B cell (primary cell): ENCODE data around the gene PJA1. TPM values are rescaled to one million over a fixed set of nuclear protein-coding genes. Genes with fewer than 3 reads are reported as not detected.

Experiments
- ATAC-seq: fragments of 200-7000 bp; cut with Tn5 transposase; one replicate; pipeline ENCODE4 v1.10.0; 2021; ENCODE audit warnings: low read depth, mild to moderate bottlenecking, moderate number of reproducible peaks, moderate library complexity
- CTCF ChIA-PET: fragments of 350-600 bp; sonication (Branson Sonifier 250); formaldehyde crosslinking; loops from one replicate; lab custom pipeline; 2021; ENCODE audit warnings: antibody characterized with exemption, inconsistent platforms; lab: Charles Lee
- POLR2A ChIA-PET: fragments of 350-600 bp; sonication (Branson Sonifier 250); formaldehyde crosslinking; loops from one replicate; lab custom pipeline; 2021; ENCODE audit warnings: antibody characterized with exemption; lab: Charles Lee
- DNase-seq: peaks from one replicate; pipeline ENCODE4 v3.0.0; 2013
- H2AFZ ChIP-seq: 2 replicates; pipeline ENCODE4 v1.6.1; 2012; ENCODE audit warnings: mild to moderate bottlenecking, low read depth, low read length; ENCODE audit not compliant: insufficient read depth, poor library complexity, severe bottlenecking
- H3K27ac ChIP-seq, 2 donors: 1 replicate in 1 of 2; 2 replicates in 1 of 2; pipeline ENCODE4 v1.5.1; 2012 to 2013; ENCODE audit warnings: low read length in 2 of 2, mild to moderate bottlenecking in 2 of 2, moderate library complexity in 1 of 2
- H3K27me3 ChIP-seq, 4 experiments: fragments of 200-600 bp in 1 of 4; sonication (generic) in 1 of 4; replicated peaks in 1 of 4; 1 replicate in 2 of 4; 2 replicates in 2 of 4; pipeline versions ENCODE4 v1.6.1 to v1.7.0; 2013 to 2016; ENCODE audit warnings: low read length in 3 of 4, mild to moderate bottlenecking in 2 of 4, mixed read lengths in 1 of 4, moderate library complexity in 1 of 4; ENCODE audit not compliant: insufficient read depth in 4 of 4, control insufficient read depth in 3 of 4; ENCODE audit errors: control extremely low read depth in 1 of 4
- H3K36me3 ChIP-seq, 2 experiments: replicated peaks in 1 of 2; 1 replicate in 1 of 2; 2 replicates in 1 of 2; pipeline versions ENCODE4 v1.6.1 to v1.7.1; 2013; ENCODE audit warnings: low read length in 1 of 2; ENCODE audit not compliant: insufficient read depth in 2 of 2, control insufficient read depth in 1 of 2; ENCODE audit errors: control extremely low read depth in 1 of 2, extremely low read depth in 1 of 2
- H3K4me1 ChIP-seq, 2 donors: fragments of 200-600 bp in 1 of 2; sonication (generic) in 1 of 2; 1 replicate in 1 of 2; 2 replicates in 1 of 2; pipeline versions ENCODE4 v1.5.1 to v1.6.1; 2013 to 2017; ENCODE audit warnings: low read length in 2 of 2; ENCODE audit not compliant: control insufficient read depth in 2 of 2, insufficient read depth in 2 of 2
- H3K4me2 ChIP-seq: replicated peaks from 2 replicates; pipeline ENCODE3; 2012; ENCODE audit warnings: mild to moderate bottlenecking, low read depth, low read length; ENCODE audit not compliant: poor library complexity, severe bottlenecking
- H3K4me3 ChIP-seq, 5 experiments: fragments of 200-600 bp in 1 of 5; sonication (generic) in 1 of 5; 1 replicate in 3 of 5; 2 replicates in 2 of 5; pipeline versions ENCODE4 v1.5.1 to v1.7.0; 2011 to 2016; ENCODE audit warnings: low read length in 4 of 5, mild to moderate bottlenecking in 4 of 5, low read depth in 2 of 5, control low read depth in 1 of 5, moderate library complexity in 1 of 5; ENCODE audit not compliant: insufficient read depth in 1 of 5; ENCODE audit errors: control extremely low read depth in 1 of 5, extremely low read depth in 1 of 5
- H3K79me2 ChIP-seq: fragments of 200-600 bp; sonication (generic); one replicate; pipeline ENCODE4 v1.6.0; 2016; ENCODE audit warnings: low read length; ENCODE audit not compliant: control insufficient read depth, insufficient read depth
- H3K9ac ChIP-seq: fragments of 200-600 bp; sonication (generic); 2 replicates; pipeline ENCODE4 v1.6.1; 2017; ENCODE audit warnings: mild to moderate bottlenecking, low read length, moderate library complexity
- H3K9me3 ChIP-seq, 3 donors: one replicate each; pipeline versions ENCODE4 v1.6.1 to v1.7.1; 2013; ENCODE audit warnings: low read length in 2 of 3; ENCODE audit not compliant: control insufficient read depth in 2 of 3, insufficient read depth in 1 of 3; ENCODE audit errors: control extremely low read depth in 1 of 3
- H4K20me1 ChIP-seq: 2 replicates; pipeline ENCODE4 v1.6.0; 2012; ENCODE audit warnings: mild to moderate bottlenecking, low read length; ENCODE audit not compliant: insufficient read depth, control insufficient read depth, poor library complexity, severe bottlenecking
- H3K27ac Mint-ChIP-seq: one replicate; pipeline ENCODE4 v1.8.0; 2021; ENCODE audit warnings: mixed read lengths
- H3K27me3 Mint-ChIP-seq: one replicate; pipeline ENCODE4 v1.8.0; 2021; ENCODE audit warnings: mixed read lengths
- H3K4me1 Mint-ChIP-seq: one replicate; pipeline ENCODE4 v1.8.0; 2021; ENCODE audit warnings: mixed read lengths
- H3K4me3 Mint-ChIP-seq: one replicate; pipeline ENCODE4 v1.8.0; 2021; ENCODE audit warnings: mixed read lengths
- H3K9me3 Mint-ChIP-seq: one replicate; pipeline ENCODE4 v1.8.0; 2022; ENCODE audit warnings: mixed read lengths; ENCODE audit not compliant: insufficient read depth
- CTCF ChIP-seq: fragments of 200-600 bp; IDR thresholded peaks from one replicate; pipeline ENCODE4 v1.8.0; 2022; ENCODE audit warnings: antibody characterized with exemption, mild to moderate bottlenecking
- EZH2 ChIP-seq: IDR thresholded peaks from 2 replicates; pipeline ENCODE4 v1.6.1; 2012; ENCODE audit warnings: borderline replicate concordance, low read depth, mild to moderate bottlenecking, moderate library complexity, low read length; ENCODE audit not compliant: insufficient read depth, poor library complexity, severe bottlenecking
- WGBS: methylation state at CpG from one replicate; pipeline ENCODE4 v1.1.5; 2013; ENCODE audit warnings: missing lambda C conversion rate; ENCODE audit not compliant: insufficient coverage; 5-methylcytosine and 5-hydroxymethylcytosine counted together
- intact Hi-C: fragments of 100-400 bp; cut with micrococcal nuclease; formaldehyde crosslinking; loops from one replicate; pipeline ENCODE4 v1.10.0; 2022
- polyA plus RNA-seq: library from polyadenylated mRNA; depleted of rRNA; stranded (reverse); fragments of >200 nt; gene quantifications from 2 replicates; pipeline ENCODE4 v1.2.3, GENCODE V29; 2012
- total RNA-seq, 2 donors: library from RNA; stranded (reverse); fragments of 120-200 nt in 1 of 2; gene quantifications; 1 replicate in 1 of 2; 2 replicates in 1 of 2; pipeline versions ENCODE4 v1.2.3 to v1.2.4, GENCODE V29; 2013 to 2022

The PJA1 gene
- total and polyA plus RNA-seq, 2 donors (not counting 1 experiment from before 2014, with no cell fraction given) = 17.7 to 21.3 TPM

- no peaks in the 10 kb centered on the region for H3K4me1 ChIP-seq
- WGBS = 92% methylated on average over 7 of the region's 11 CpGs
- H3K9ac ChIP-seq = no peak overlapping the region
- no peaks in the 10 kb centered on the region for H3K36me3 ChIP-seq
- Mint-ChIP-seq H3K27me3 (no peaks in the 10 kb centered on the region), H3K4me3 (no peak overlapping the region), H3K9me3 (no peaks in the 10 kb centered on the region), H3K4me1 (no peaks in the 10 kb centered on the region), H3K27ac (no peak overlapping the region)
- no peaks in the 10 kb centered on the region for H3K79me2 ChIP-seq
- no peak overlapping the region for H2AFZ ChIP-seq
- H3K27me3 ChIP-seq = no peaks in the 10 kb centered on the region
- no peak overlapping the region for H3K4me2 ChIP-seq
- POLR2A ChIA-PET = no interaction called here
- intact Hi-C loops = no loop called here
- no peak overlapping the region for H3K27ac ChIP-seq
- ATAC-seq = no peak
- H4K20me1 ChIP-seq = no peaks in the 10 kb centered on the region
- CTCF ChIA-PET = no interaction called here
- H3K9me3 ChIP-seq = no peaks in the 10 kb centered on the region
- DNase-seq = no peak
- no peak overlapping the region for H3K4me3 ChIP-seq
- no peak for TF ChIP-seq EZH2
- no peak for TF ChIP-seq CTCF
These were observed 43.8 kb downstream of the PJA1 start for GRCh38 chrX:69121321-69122000.

- Histone ChIP-seq H3K27me3 (no peaks in the 10 kb centered on the region), H3K36me3 (no peaks in the 10 kb centered on the region), H3K4me2 (no peak overlapping the region), H4K20me1 (no peaks in the 10 kb centered on the region), H3K9me3 (no peaks in the 10 kb centered on the region), H3K27ac (no peak overlapping the region), H3K9ac (no peak overlapping the region), H2AFZ (no peak overlapping the region), H3K4me3 (no peak overlapping the region), H3K4me1 (no peaks in the 10 kb centered on the region), H3K79me2 (no peaks in the 10 kb centered on the region)
- DNase-seq (no peak), ATAC-seq (no peak)
- Mint-ChIP-seq H3K9me3 (no peaks in the 10 kb centered on the region), H3K4me3 (no peak overlapping the region), H3K27me3 (no peaks in the 10 kb centered on the region), H3K4me1 (no peaks in the 10 kb centered on the region), H3K27ac (no peak overlapping the region)
- intact Hi-C loops = no loop called here
- ChIA-PET CTCF (no interaction called here), POLR2A (no interaction called here)
- WGBS = 91% methylated on average over 5 of the region's 5 CpGs
- TF ChIP-seq EZH2 (no peak), CTCF (no peak)
These were observed 44.8 kb downstream of the PJA1 start for GRCh38 chrX:69120476-69120875.
